H9 (cell line): Measurements from ENCODE around the gene GPR25. TPM values are rescaled to one million over a fixed set of nuclear protein-coding genes. Genes with fewer than 3 reads are reported as not detected.
A peak's percentile ranks its signal among the peaks of the same experiment; 100 is the strongest.

Experiments
- DNase-seq: peaks from one replicate; pipeline ENCODE4 v3.0.0-alpha.2; 2017
- H2AFZ ChIP-seq: one replicate; pipeline ENCODE4 v1.6.1; 2013; ENCODE audit warnings: mild to moderate bottlenecking, low read length, control low read depth, moderate library complexity
- H2AK5ac ChIP-seq: 2 replicates; pipeline ENCODE4 v1.6.1; 2013; ENCODE audit warnings: low read length, control low read depth, mixed read lengths; ENCODE audit not compliant: insufficient read length
- H2BK120ac ChIP-seq: one replicate; pipeline ENCODE4 v1.6.1; 2013; ENCODE audit warnings: low read depth, mild to moderate bottlenecking, low read length, control low read depth, inconsistent platforms; ENCODE audit not compliant: poor library complexity, severe bottlenecking
- H2BK12ac ChIP-seq: 2 replicates; pipeline ENCODE4 v1.6.1; 2013; ENCODE audit warnings: low read length, control low read depth, mixed read lengths, low read depth; ENCODE audit not compliant: insufficient read length
- H2BK15ac ChIP-seq: 2 replicates; pipeline ENCODE4 v1.6.1; 2013; ENCODE audit warnings: low read depth, low read length, control low read depth
- H2BK20ac ChIP-seq: one replicate; pipeline ENCODE4 v1.6.1; 2013; ENCODE audit warnings: low read depth, mild to moderate bottlenecking, low read length, control low read depth, inconsistent platforms; ENCODE audit not compliant: poor library complexity, severe bottlenecking
- H2BK5ac ChIP-seq: 2 replicates; pipeline ENCODE4 v1.6.1; 2013; ENCODE audit warnings: low read length, control low read depth, mixed read lengths; ENCODE audit not compliant: insufficient read length
- H3K14ac ChIP-seq: 2 replicates; pipeline ENCODE4 v1.6.1; 2013; ENCODE audit warnings: low read length, control low read depth; ENCODE audit not compliant: insufficient read depth
- H3K18ac ChIP-seq: 2 replicates; pipeline ENCODE4 v1.6.1; 2013; ENCODE audit warnings: low read depth, mild to moderate bottlenecking, mixed read lengths, low read length, control low read depth; ENCODE audit not compliant: insufficient read length
- H3K23ac ChIP-seq: 2 replicates; pipeline ENCODE4 v1.6.1; 2013; ENCODE audit warnings: low read length, control low read depth, mixed read lengths, low read depth; ENCODE audit not compliant: insufficient read length
- H3K23me2 ChIP-seq: 2 replicates; pipeline ENCODE4 v1.6.1; 2013; ENCODE audit warnings: low read depth, mild to moderate bottlenecking, mixed read lengths, low read length, control low read depth; ENCODE audit not compliant: insufficient read length, poor library complexity, severe bottlenecking
- H3K27ac ChIP-seq: 2 replicates; pipeline ENCODE4 v1.5.1; 2013; ENCODE audit warnings: low read length, control low read depth, mixed read lengths, low read depth; ENCODE audit not compliant: insufficient read length
- H3K27me3 ChIP-seq: 2 replicates; pipeline ENCODE4 v1.6.1; 2013; ENCODE audit warnings: low read length, control low read depth, inconsistent platforms; ENCODE audit not compliant: insufficient read depth
- H3K4ac ChIP-seq: 2 replicates; pipeline ENCODE4 v1.6.1; 2013; ENCODE audit warnings: low read depth, mild to moderate bottlenecking, control low read depth, inconsistent platforms, low read length, moderate library complexity
- H3K4me1 ChIP-seq: 2 replicates; pipeline ENCODE4 v1.6.1; 2013; ENCODE audit warnings: low read length, control low read depth, inconsistent platforms; ENCODE audit not compliant: insufficient read depth
- H3K4me2 ChIP-seq: 2 replicates; pipeline ENCODE4 v1.6.1; 2013; ENCODE audit warnings: low read length, control low read depth, mixed read lengths; ENCODE audit not compliant: insufficient read length, insufficient read depth
- H3K56ac ChIP-seq: 2 replicates; pipeline ENCODE4 v1.6.1; 2013; ENCODE audit warnings: low read depth, mild to moderate bottlenecking, mixed read lengths, low read length, control low read depth; ENCODE audit not compliant: insufficient read length
- H3K79me1 ChIP-seq: 2 replicates; pipeline ENCODE4 v1.6.1; 2013; ENCODE audit warnings: low read depth, mild to moderate bottlenecking, moderate library complexity, low read length, control low read depth, inconsistent platforms; ENCODE audit not compliant: insufficient read depth, poor library complexity, severe bottlenecking
- H3K79me2 ChIP-seq: 2 replicates; pipeline ENCODE4 v1.6.1; 2013; ENCODE audit warnings: low read length, control low read depth, inconsistent platforms; ENCODE audit not compliant: insufficient read depth
- H3K9ac ChIP-seq: 2 replicates; pipeline ENCODE4 v1.6.1; 2013; ENCODE audit warnings: low read length, control low read depth, mixed read lengths; ENCODE audit not compliant: insufficient read length; ENCODE audit errors: extremely low read depth
- H3K9me3 ChIP-seq: one replicate; pipeline ENCODE4 v1.6.1; 2013; ENCODE audit warnings: low read depth, low read length, inconsistent platforms; ENCODE audit not compliant: control insufficient read depth
- H3T11ph ChIP-seq: one replicate; pipeline ENCODE4 v1.6.1; 2013; ENCODE audit warnings: mild to moderate bottlenecking, low read length, control low read depth, inconsistent platforms
- H4K20me1 ChIP-seq: one replicate; pipeline ENCODE4 v1.6.1; 2013; ENCODE audit not compliant: control insufficient read depth, insufficient read length, insufficient read depth
- H4K5ac ChIP-seq: 2 replicates; pipeline ENCODE4 v1.6.1; 2013; ENCODE audit warnings: low read depth, mild to moderate bottlenecking, mixed read lengths, low read length, control low read depth; ENCODE audit not compliant: insufficient read length
- H4K8ac ChIP-seq: replicated peaks from 2 replicates; pipeline ENCODE4 v1.6.1; 2013; ENCODE audit warnings: low read length, control low read depth, mixed read lengths, low read depth; ENCODE audit not compliant: insufficient read length
- H4K91ac ChIP-seq: 2 replicates; pipeline ENCODE4 v1.6.1; 2013; ENCODE audit warnings: low read depth, mild to moderate bottlenecking, moderate library complexity, mixed read lengths, low read length, control low read depth; ENCODE audit not compliant: insufficient read length
- H3K27ac Mint-ChIP-seq, 3 experiments: 2 replicates in 2 of 3; 3 replicates in 1 of 3; pipeline ENCODE4 v1.8.0; 2020 to 2021; ENCODE audit warnings: mixed read lengths in 3 of 3, mild to moderate bottlenecking in 1 of 3, moderate library complexity in 1 of 3
- H3K27me3 Mint-ChIP-seq: 2 replicates; pipeline ENCODE4 v1.8.0; 2021; ENCODE audit warnings: low read depth, mild to moderate bottlenecking, moderate library complexity, mixed read lengths
- H3K36me3 Mint-ChIP-seq, 3 experiments: 2 replicates in 2 of 3; 3 replicates in 1 of 3; pipeline ENCODE4 v1.8.0; 2020 to 2021; ENCODE audit warnings: low read depth in 3 of 3, mixed read lengths in 3 of 3; ENCODE audit not compliant: insufficient read depth in 1 of 3
- H3K4me1 Mint-ChIP-seq, 2 experiments: 2 replicates each; pipeline ENCODE4 v1.8.0; 2020; ENCODE audit warnings: mixed read lengths in 2 of 2
- H3K4me3 Mint-ChIP-seq, 2 experiments: 2 replicates in 1 of 2; 3 replicates in 1 of 2; pipeline ENCODE4 v1.8.0; 2020 to 2021; ENCODE audit warnings: mild to moderate bottlenecking in 2 of 2, mixed read lengths in 2 of 2, moderate library complexity in 1 of 2
- H3K9me3 Mint-ChIP-seq, 2 experiments: 2 replicates in 1 of 2; 3 replicates in 1 of 2; pipeline ENCODE4 v1.8.0; 2020; ENCODE audit warnings: mild to moderate bottlenecking in 2 of 2, mixed read lengths in 2 of 2, moderate library complexity in 1 of 2
- CTCF ChIP-seq: fragments of 200-600 bp; sonication (generic); conservative IDR thresholded peaks from 3 replicates; pipeline ENCODE4 v1.8.0; 2021; ENCODE audit warnings: antibody characterized with exemption, mild to moderate bottlenecking
- WGBS: extraction: QIAGEN DNeasy Blood & Tissue Kit; methylation state at CpG from one replicate; pipeline ENCODE4 v1.1.7; 2013; ENCODE audit warnings: missing lambda C conversion rate, low lambda C conversion rate, mixed read lengths; ENCODE audit not compliant: insufficient read length; ENCODE audit errors: extremely low coverage; 5-methylcytosine and 5-hydroxymethylcytosine counted together
- total RNA-seq: library from RNA; stranded (reverse); gene quantifications from 2 replicates; pipeline ENCODE4 v1.2.1, GENCODE V29; 2021

Gene GPR25
- total RNA-seq, 1 experiment from 2014 or later: not detected

DNA sequence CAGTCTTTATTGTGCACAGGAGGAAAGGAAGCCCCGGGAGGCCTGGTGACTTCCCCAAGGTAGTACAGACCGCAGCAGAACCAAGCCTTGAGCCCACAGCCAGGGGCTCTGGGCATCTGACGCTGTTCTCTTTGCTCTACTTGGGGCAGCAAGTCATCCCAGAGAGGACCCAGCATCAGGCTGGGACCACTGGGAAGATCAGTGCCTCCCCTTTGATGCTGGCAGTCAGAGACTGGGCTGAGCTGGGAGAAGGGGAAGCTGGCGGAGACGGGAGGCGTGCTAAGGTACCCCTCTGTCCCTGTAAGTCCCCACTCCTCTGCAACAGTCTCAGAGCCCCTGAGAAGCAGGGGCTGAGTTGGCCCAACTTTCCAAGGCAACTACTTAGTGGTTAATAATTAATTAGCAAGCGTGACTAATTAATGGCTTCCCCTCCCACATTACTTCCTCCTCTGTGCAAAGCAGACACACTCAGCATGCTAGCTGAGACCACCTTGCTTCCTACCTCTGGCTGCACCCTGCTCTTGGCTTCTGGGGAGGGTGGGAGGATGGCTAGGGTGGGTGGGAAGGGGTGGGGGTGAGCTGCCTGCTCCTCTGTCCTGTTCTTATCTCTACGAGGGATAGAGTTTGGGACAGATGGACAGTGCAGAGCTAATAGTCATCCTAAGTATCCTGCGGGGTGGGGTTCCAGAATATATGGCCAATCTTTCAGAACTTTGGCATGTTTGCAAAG, 23.2 kb downstream of the GPR25 start:
- Histone ChIP-seq H2BK15ac (no peak overlapping the region), H2AK5ac (no peak overlapping the region), H4K91ac (no peak overlapping the region), H3K27me3 (no peaks in the 10 kb centered on the region), H3K4ac (no peak overlapping the region), H3K79me2 (peaks cover 22% of the 10 kb centered on the region; the same call in 1 of the 2 replicates), H3K14ac (no peak overlapping the region), H3K27ac (no peak overlapping the region), H3K23me2 (peaks cover 24% of the 10 kb centered on the region), H3K9ac (no peak overlapping the region), H3K79me1 (peaks cover 7% of the 10 kb centered on the region), H2BK12ac (no peak overlapping the region), H2BK120ac (no peak overlapping the region), H3T11ph (no peak overlapping the region), H3K23ac (no peak overlapping the region), H4K5ac (no peak overlapping the region), H3K56ac (no peak overlapping the region), H2AFZ (no peak overlapping the region), H2BK20ac (no peak overlapping the region), H2BK5ac (no peak overlapping the region), H4K20me1 (peaks cover 2% of the 10 kb centered on the region), H3K4me2 (no peak overlapping the region), H3K9me3 (no peaks in the 10 kb centered on the region), H3K4me1 (peaks cover 18% of the 10 kb centered on the region; the same call in 1 of the 2 replicates), H4K8ac (no peak overlapping the region), H3K18ac (no peak overlapping the region)
- no peak for DNase-seq
- TF ChIP-seq CTCF: no peak
- Mint-ChIP-seq H3K27me3 (no peaks in the 10 kb centered on the region), H3K27ac (peak overlapping the region in 2 of 3 experiments; percentile 70 to 89; a peak in 3 of 7 replicates), H3K4me1 (peaks cover 53 to 59% of the 10 kb centered on the region in 2 experiments), H3K9me3 (no peaks in the 10 kb centered on the region; a peak in 1 of 5 replicates), H3K36me3 (peaks cover 15 to 31% (median 30%) of the 10 kb centered on the region in 3 experiments; a peak in 6 of 7 replicates), H3K4me3 (peak overlapping the region in 1 of 2 experiments; percentile 53; a peak in 1 of 5 replicates)
- WGBS: no CpG with 5 or more reads among the region's 9 CpGs
